ENCODE results near the gene COQ5. TPM values are rescaled to one million over a fixed set of nuclear protein-coding genes. Genes with fewer than 3 reads are reported as not detected.

COQ5 gene
- total RNA-seq, 1 experiment from 2014 or later = 35.1 TPM

GRCh38 chr12:120466560-120467315 is 62.2 kb downstream of the COQ5 start (continued):
- TF ChIP-seq, protein P1, sequence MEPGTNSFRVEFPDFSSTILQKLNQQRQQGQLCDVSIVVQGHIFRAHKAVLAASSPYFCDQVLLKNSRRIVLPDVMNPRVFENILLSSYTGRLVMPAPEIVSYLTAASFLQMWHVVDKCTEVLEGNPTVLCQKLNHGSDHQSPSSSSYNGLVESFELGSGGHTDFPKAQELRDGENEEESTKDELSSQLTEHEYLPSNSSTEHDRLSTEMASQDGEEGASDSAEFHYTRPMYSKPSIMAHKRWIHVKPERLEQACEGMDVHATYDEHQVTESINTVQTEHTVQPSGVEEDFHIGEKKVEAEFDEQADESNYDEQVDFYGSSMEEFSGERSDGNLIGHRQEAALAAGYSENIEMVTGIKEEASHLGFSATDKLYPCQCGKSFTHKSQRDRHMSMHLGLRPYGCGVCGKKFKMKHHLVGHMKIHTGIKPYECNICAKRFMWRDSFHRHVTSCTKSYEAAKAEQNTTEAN (CRISPR knock-in tag; IDR thresholded peaks at IDR 0.05) = no peak
- TF ChIP-seq TEAD4 (CRISPR knock-in tag; IDR thresholded peaks at IDR 0.05) (no peak), ZNF219 (CRISPR knock-in tag; IDR thresholded peaks at IDR 0.05; ENCODE audit: borderline replicate concordance) (no peak), JAZF1 (CRISPR knock-in tag; IDR thresholded peaks at IDR 0.05) (no peak), TP53 (CRISPR knock-in tag; IDR thresholded peaks at IDR 0.05) (no peak), RORB (CRISPR knock-in tag; IDR thresholded peaks at IDR 0.05) (no peak)
- TF ChIP-seq, protein P2, sequence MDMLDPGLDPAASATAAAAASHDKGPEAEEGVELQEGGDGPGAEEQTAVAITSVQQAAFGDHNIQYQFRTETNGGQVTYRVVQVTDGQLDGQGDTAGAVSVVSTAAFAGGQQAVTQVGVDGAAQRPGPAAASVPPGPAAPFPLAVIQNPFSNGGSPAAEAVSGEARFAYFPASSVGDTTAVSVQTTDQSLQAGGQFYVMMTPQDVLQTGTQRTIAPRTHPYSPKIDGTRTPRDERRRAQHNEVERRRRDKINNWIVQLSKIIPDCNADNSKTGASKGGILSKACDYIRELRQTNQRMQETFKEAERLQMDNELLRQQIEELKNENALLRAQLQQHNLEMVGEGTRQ (CRISPR knock-in tag; IDR thresholded peaks at IDR 0.05) = no peak
- TF ChIP-seq, protein P3, sequence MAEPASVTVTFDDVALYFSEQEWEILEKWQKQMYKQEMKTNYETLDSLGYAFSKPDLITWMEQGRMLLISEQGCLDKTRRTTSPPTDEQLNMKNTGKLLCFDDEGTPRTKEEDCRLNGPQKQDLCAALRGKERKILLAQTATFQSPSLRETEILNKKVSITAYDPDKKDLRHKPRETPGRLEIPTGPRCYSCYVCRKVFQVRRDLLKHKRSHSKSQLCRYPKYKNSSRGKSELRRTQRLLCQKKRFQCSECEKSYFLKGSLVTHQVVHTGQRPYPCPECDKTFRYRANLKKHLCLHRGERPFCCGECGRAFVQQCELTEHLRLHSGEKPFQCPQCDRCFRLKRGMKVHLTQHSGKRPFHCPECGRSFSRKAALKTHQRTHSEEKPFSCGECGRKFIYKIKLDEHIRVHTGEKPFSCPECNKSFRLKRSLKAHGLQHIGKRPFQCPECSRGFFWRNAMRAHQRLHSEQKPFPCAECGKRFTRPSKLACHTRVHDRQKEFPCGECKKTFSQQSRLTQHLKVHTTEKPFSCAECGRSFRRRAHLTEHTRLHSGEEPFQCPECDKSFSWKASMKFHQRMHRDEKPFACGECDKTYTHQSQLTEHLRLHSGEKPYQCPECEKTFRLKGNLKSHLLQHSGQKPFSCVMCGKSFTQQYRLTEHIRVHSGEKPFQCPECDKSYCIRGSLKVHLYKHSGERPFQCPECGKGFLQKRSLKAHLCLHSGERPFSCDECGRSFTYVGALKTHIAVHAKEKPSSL (CRISPR knock-in tag; conservative IDR thresholded peaks at IDR 0.05) = no peak

DNA sequence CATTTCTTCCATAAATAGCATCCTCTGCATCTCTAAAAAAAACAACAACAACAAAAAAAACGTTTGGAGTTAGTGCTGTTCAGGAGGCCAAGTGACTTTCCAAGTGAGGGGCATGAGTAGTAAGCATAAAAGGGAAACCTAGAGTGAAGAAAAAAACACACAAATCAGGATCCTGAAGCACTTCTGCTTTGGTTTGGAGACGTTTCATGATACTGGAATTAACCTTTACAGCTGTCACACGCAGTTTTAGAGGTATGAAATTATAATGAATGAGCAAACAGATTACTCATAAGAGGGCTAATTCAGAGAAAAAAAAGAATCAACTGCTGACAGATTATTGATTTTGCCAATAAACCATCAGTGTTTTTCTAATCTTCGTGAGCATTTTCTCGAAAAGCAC is 63.2 kb downstream of the COQ5 start:
- H3K27ac Mint-ChIP-seq = 0 out of 2 replicates have a peak overlapping the region, but pooled peaks have one; percentile 12
- H3K4me3 Mint-ChIP-seq = no peak overlapping the region
- DNase-seq (ENCODE audit: low spot score) (no peak), ATAC-seq (no peak)
- H3K27me3 Mint-ChIP-seq (ENCODE audit: low read depth) = no peaks in the 10 kb centered on the region
- ChIA-PET POLR2A (no interaction called here), CTCF (interaction anchor here (1.0 to 3.0 kb wide), 7 partner anchors 8 to 130 kb away, joined by 3 to 44 read pairs (median 7); partner anchors contain the start of genes COQ5, COX6A1 and DYNLL1)
- peaks cover 23% of the 10 kb centered on the region for H3K4me1 Mint-ChIP-seq
- TF ChIP-seq MAX (CRISPR knock-in tag; IDR thresholded peaks at IDR 0.05) (no peak), TEAD4 (CRISPR knock-in tag; IDR thresholded peaks at IDR 0.05) (no peak), RORB (CRISPR knock-in tag; IDR thresholded peaks at IDR 0.05) (no peak), MLX (CRISPR knock-in tag; IDR thresholded peaks at IDR 0.05) (no peak), ZNF138 (CRISPR knock-in tag; conservative IDR thresholded peaks at IDR 0.05) (no peak), ZNF219 (CRISPR knock-in tag; IDR thresholded peaks at IDR 0.05; ENCODE audit: borderline replicate concordance) (no peak), ZSCAN18 (CRISPR knock-in tag; IDR thresholded peaks at IDR 0.05) (no peak), TP53 (CRISPR knock-in tag; IDR thresholded peaks at IDR 0.05) (no peak), CDX4 (CRISPR knock-in tag; IDR thresholded peaks at IDR 0.05; ENCODE audit: borderline replicate concordance) (no peak), ESRRA (CRISPR knock-in tag; IDR thresholded peaks at IDR 0.05; ENCODE audit: borderline replicate concordance) (no peak), NR2C2 (CRISPR knock-in tag; IDR thresholded peaks at IDR 0.05) (no peak), FOXP1 (CRISPR knock-in tag; IDR thresholded peaks at IDR 0.05; ENCODE audit: borderline replicate concordance) (no peak), STAT6 (CRISPR knock-in tag; conservative IDR thresholded peaks at IDR 0.05; ENCODE audit: low read depth) (no peak), NFATC4 (CRISPR knock-in tag; IDR thresholded peaks at IDR 0.05) (no peak)
- TF ChIP-seq, protein P4, sequence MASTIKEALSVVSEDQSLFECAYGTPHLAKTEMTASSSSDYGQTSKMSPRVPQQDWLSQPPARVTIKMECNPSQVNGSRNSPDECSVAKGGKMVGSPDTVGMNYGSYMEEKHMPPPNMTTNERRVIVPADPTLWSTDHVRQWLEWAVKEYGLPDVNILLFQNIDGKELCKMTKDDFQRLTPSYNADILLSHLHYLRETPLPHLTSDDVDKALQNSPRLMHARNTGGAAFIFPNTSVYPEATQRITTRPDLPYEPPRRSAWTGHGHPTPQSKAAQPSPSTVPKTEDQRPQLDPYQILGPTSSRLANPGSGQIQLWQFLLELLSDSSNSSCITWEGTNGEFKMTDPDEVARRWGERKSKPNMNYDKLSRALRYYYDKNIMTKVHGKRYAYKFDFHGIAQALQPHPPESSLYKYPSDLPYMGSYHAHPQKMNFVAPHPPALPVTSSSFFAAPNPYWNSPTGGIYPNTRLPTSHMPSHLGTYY (CRISPR knock-in tag; IDR thresholded peaks at IDR 0.05) = no peak
- H3K36me3 Mint-ChIP-seq = peaks cover 55% of the 10 kb centered on the region
- no peaks in the 10 kb centered on the region for H3K9me3 Mint-ChIP-seq
